Trophoblast cell (in vitro differentiated cells and primary cell): ENCODE results near the gene ACACA.
A peak's percentile ranks its signal among the peaks of the same experiment; 100 is the strongest.

Experiments
- DNase-seq, 2 donors: peaks; one replicate each; pipeline ENCODE4 v3.0.0-alpha.2; 2016
- H2AFZ ChIP-seq: 2 replicates; pipeline ENCODE4 v1.6.1; 2013; ENCODE audit warnings: low read length, moderate library complexity, mild to moderate bottlenecking; ENCODE audit not compliant: insufficient read depth, poor library complexity
- H2AK5ac ChIP-seq: 2 replicates; pipeline ENCODE4 v1.6.1; 2013; ENCODE audit warnings: mild to moderate bottlenecking, low read length
- H2BK120ac ChIP-seq: 2 replicates; pipeline ENCODE4 v1.6.1; 2013; ENCODE audit warnings: low read length, mild to moderate bottlenecking, moderate library complexity; ENCODE audit not compliant: insufficient read depth, poor library complexity
- H2BK12ac ChIP-seq: 2 replicates; pipeline ENCODE4 v1.6.1; 2013; ENCODE audit warnings: mild to moderate bottlenecking, low read length, moderate library complexity
- H2BK5ac ChIP-seq: 2 replicates; pipeline ENCODE4 v1.6.1; 2013; ENCODE audit warnings: low read length, low read depth, moderate library complexity, mild to moderate bottlenecking; ENCODE audit not compliant: poor library complexity
- H3K14ac ChIP-seq: 2 replicates; pipeline ENCODE4 v1.6.1; 2013; ENCODE audit warnings: mild to moderate bottlenecking, low read length
- H3K18ac ChIP-seq: 2 replicates; pipeline ENCODE4 v1.6.1; 2013; ENCODE audit warnings: mild to moderate bottlenecking, low read length
- H3K23ac ChIP-seq: 2 replicates; pipeline ENCODE4 v1.6.1; 2013; ENCODE audit warnings: low read length
- H3K27ac ChIP-seq: 2 replicates; pipeline ENCODE4 v1.5.1; 2013; ENCODE audit warnings: low read depth, mild to moderate bottlenecking, inconsistent platforms, low read length, moderate library complexity
- H3K27me3 ChIP-seq: 2 replicates; pipeline ENCODE4 v1.6.1; 2013; ENCODE audit warnings: inconsistent platforms, mild to moderate bottlenecking, low read length, moderate library complexity; ENCODE audit not compliant: insufficient read depth
- H3K36me3 ChIP-seq, 2 experiments: 1 replicate in 1 of 2; 2 replicates in 1 of 2; pipeline ENCODE4 v1.6.1; 2013; ENCODE audit warnings: low read length in 2 of 2, mild to moderate bottlenecking in 2 of 2, moderate library complexity in 1 of 2; ENCODE audit not compliant: insufficient read depth in 2 of 2, control insufficient read depth in 1 of 2
- H3K4ac ChIP-seq: 2 replicates; pipeline ENCODE4 v1.6.1; 2013; ENCODE audit warnings: low read depth, mild to moderate bottlenecking, low read length, moderate library complexity
- H3K4me1 ChIP-seq, 2 experiments: 1 replicate in 1 of 2; 2 replicates in 1 of 2; pipeline ENCODE4 v1.6.1; 2013; ENCODE audit warnings: low read length in 2 of 2, mild to moderate bottlenecking in 2 of 2, moderate library complexity in 1 of 2; ENCODE audit not compliant: insufficient read depth in 2 of 2, control insufficient read depth in 1 of 2
- H3K4me2 ChIP-seq: 2 replicates; pipeline ENCODE4 v1.6.1; 2013; ENCODE audit warnings: inconsistent platforms, mild to moderate bottlenecking, low read length, moderate library complexity
- H3K4me3 ChIP-seq: 2 replicates; pipeline ENCODE4 v1.5.1; 2013; ENCODE audit warnings: mild to moderate bottlenecking, low read depth, low read length, inconsistent platforms
- H3K79me1 ChIP-seq: one replicate; pipeline ENCODE4 v1.6.1; 2013; ENCODE audit warnings: low read length
- H3K79me2 ChIP-seq: 2 replicates; pipeline ENCODE4 v1.6.1; 2013; ENCODE audit warnings: low read length, mild to moderate bottlenecking; ENCODE audit not compliant: control insufficient read depth, insufficient read depth, poor library complexity
- H3K9ac ChIP-seq: 2 replicates; pipeline ENCODE4 v1.6.1; 2013; ENCODE audit warnings: mild to moderate bottlenecking, low read length
- H3K9me3 ChIP-seq: 2 replicates; pipeline ENCODE4 v1.6.1; 2013; ENCODE audit warnings: low read depth, mild to moderate bottlenecking, control low read depth, inconsistent platforms, low read length; ENCODE audit not compliant: insufficient read depth
- H4K12ac ChIP-seq: 2 replicates; pipeline ENCODE4 v1.6.1; 2013; ENCODE audit warnings: low read depth, mild to moderate bottlenecking, low read length, moderate library complexity
- H4K8ac ChIP-seq: 2 replicates; pipeline ENCODE4 v1.6.1; 2013; ENCODE audit warnings: low read depth, mild to moderate bottlenecking, low read length, moderate library complexity
- H4K91ac ChIP-seq: one replicate; pipeline ENCODE4 v1.6.1; 2013; ENCODE audit warnings: low read depth, mild to moderate bottlenecking, low read length, moderate library complexity
- WGBS: extraction: QIAGEN DNeasy Blood & Tissue Kit; methylation state at CpG from one replicate; pipeline ENCODE4 v1.1.7; 2013; ENCODE audit warnings: missing lambda C conversion rate; ENCODE audit not compliant: insufficient read length, insufficient coverage; ENCODE audit errors: extremely low coverage; 5-methylcytosine and 5-hydroxymethylcytosine counted together

Gene ACACA

GRCh38 chr17:37066322-37067255 is 340.0 kb downstream of the ACACA start:
- Histone ChIP-seq H3K18ac (no peak overlapping the region), H3K79me1 (no peaks in the 10 kb centered on the region), H2BK5ac (no peak overlapping the region), H3K4me2 (no peak overlapping the region), H3K4me3 (peak overlapping the region; percentile 15), H3K4me1 (peaks cover 3 to 10% of the 10 kb centered on the region in 2 experiments), H3K4ac (no peak overlapping the region), H3K27ac (no peak overlapping the region), H3K36me3 (no peaks in the 10 kb centered on the region), H3K9me3 (no peaks in the 10 kb centered on the region), H3K9ac (no peak overlapping the region), H2BK12ac (no peak overlapping the region), H2AFZ (no peak overlapping the region), H4K12ac (no peak overlapping the region), H2AK5ac (no peak overlapping the region), H3K27me3 (peaks cover 2% of the 10 kb centered on the region), H3K23ac (no peak overlapping the region), H4K8ac (no peak overlapping the region), H2BK120ac (no peak overlapping the region), H3K14ac (no peak overlapping the region), H4K91ac (no peak overlapping the region), H3K79me2 (no peaks in the 10 kb centered on the region)
- no CpG with 5 or more reads among the region's 25 CpGs for WGBS
- no peak for DNase-seq

- Histone ChIP-seq H2BK12ac (no peak overlapping the region), H2AFZ (no peak overlapping the region), H3K79me1 (no peaks in the 10 kb centered on the region), H3K4me2 (no peak overlapping the region), H3K14ac (peak overlapping the region; percentile 16), H4K12ac (no peak overlapping the region), H3K36me3 (no peaks in the 10 kb centered on the region), H4K8ac (no peak overlapping the region), H3K4ac (no peak overlapping the region), H3K79me2 (no peaks in the 10 kb centered on the region), H2AK5ac (no peak overlapping the region), H3K4me3 (no peak overlapping the region), H4K91ac (no peak overlapping the region), H3K9me3 (no peaks in the 10 kb centered on the region), H3K23ac (no peak overlapping the region), H3K9ac (no peak overlapping the region), H3K18ac (no peak overlapping the region), H2BK5ac (no peak overlapping the region), H2BK120ac (no peak overlapping the region), H3K27me3 (peaks cover 2% of the 10 kb centered on the region), H3K4me1 (peaks cover 3 to 10% of the 10 kb centered on the region in 2 experiments), H3K27ac (no peak overlapping the region)
- DNase-seq, result no peak
- no CpG with 5 or more reads among the region's 23 CpGs for WGBS
Observed at GRCh38 chr17:37065486-37066321, 340.9 kb downstream of the ACACA start.

- no peak overlapping the region for H2AFZ ChIP-seq
- no peak overlapping the region for H3K9ac ChIP-seq
- H3K36me3 ChIP-seq, result no peaks in the 10 kb centered on the region
- no peaks in the 10 kb centered on the region for H3K9me3 ChIP-seq
- no peak overlapping the region for H3K4ac ChIP-seq
- H3K27me3 ChIP-seq, result peaks cover 2% of the 10 kb centered on the region
- H3K18ac ChIP-seq, result no peak overlapping the region
- no peak overlapping the region for H2AK5ac ChIP-seq
- no peaks in the 10 kb centered on the region for H3K79me2 ChIP-seq
- H4K8ac ChIP-seq, result no peak overlapping the region
- no peak overlapping the region for H2BK120ac ChIP-seq
- H2BK12ac ChIP-seq, result no peak overlapping the region
- peak; percentile 86 to 92 for DNase-seq
- H2BK5ac ChIP-seq, result no peak overlapping the region
- H3K14ac ChIP-seq, result no peak overlapping the region
- no peaks in the 10 kb centered on the region for H3K79me1 ChIP-seq
- no peak overlapping the region for H4K12ac ChIP-seq
- no peak overlapping the region for H3K23ac ChIP-seq
- peaks cover 3 to 10% of the 10 kb centered on the region in 2 experiments for H3K4me1 ChIP-seq
- H3K4me3 ChIP-seq, result no peak overlapping the region
- H4K91ac ChIP-seq, result no peak overlapping the region
- no CpG with 5 or more reads among the region's 8 CpGs for WGBS
- H3K27ac ChIP-seq, result no peak overlapping the region
- no peak overlapping the region for H3K4me2 ChIP-seq
Observed at GRCh38 chr17:37064956-37065355, 341.7 kb downstream of the ACACA start.

GRCh38 chr17:37064206-37064605 is 342.4 kb downstream of the ACACA start:
- H3K27me3 ChIP-seq, result peaks cover 2% of the 10 kb centered on the region
- no peaks in the 10 kb centered on the region for H3K36me3 ChIP-seq
- no peak overlapping the region for H3K27ac ChIP-seq
- H3K4me3 ChIP-seq, result no peak overlapping the region
- H3K79me1 ChIP-seq, result no peaks in the 10 kb centered on the region
- DNase-seq, result no peak
- no peak overlapping the region for H2BK5ac ChIP-seq
- no peaks in the 10 kb centered on the region for H3K9me3 ChIP-seq
- H2BK120ac ChIP-seq, result no peak overlapping the region
- no CpG with 5 or more reads among the region's 11 CpGs for WGBS
- peaks cover 3 to 10% of the 10 kb centered on the region in 2 experiments for H3K4me1 ChIP-seq
- no peaks in the 10 kb centered on the region for H3K79me2 ChIP-seq
- H2AK5ac ChIP-seq, result no peak overlapping the region
- H3K23ac ChIP-seq, result no peak overlapping the region
- H3K14ac ChIP-seq, result no peak overlapping the region
- H2BK12ac ChIP-seq, result no peak overlapping the region
- no peak overlapping the region for H3K18ac ChIP-seq
- H3K9ac ChIP-seq, result no peak overlapping the region
- H4K12ac ChIP-seq, result no peak overlapping the region
- H4K8ac ChIP-seq, result no peak overlapping the region
- H4K91ac ChIP-seq, result no peak overlapping the region
- H2AFZ ChIP-seq, result no peak overlapping the region
- no peak overlapping the region for H3K4ac ChIP-seq
- H3K4me2 ChIP-seq, result no peak overlapping the region
